ENCODE measurements around the gene ADRA2B.
"Not testable (repeated sequence)": the region's sequence is repeated elsewhere in the genome, so short reads cannot be mapped to it uniquely, and the experiment has no call there.

ADRA2B gene

GRCh38 chr2:96072746-96073145, 43.6 kb downstream of the ADRA2B start:
- DNase-seq (ENCODE audit: insufficient read length, low spot score) (no peak), FAIRE-seq (no peak)

GRCh38 chr2:96071977-96072491, 44.3 kb downstream of the ADRA2B start:
- not testable (repeated sequence) for FAIRE-seq; DNase-seq (ENCODE audit: insufficient read length, low spot score)

DNA sequence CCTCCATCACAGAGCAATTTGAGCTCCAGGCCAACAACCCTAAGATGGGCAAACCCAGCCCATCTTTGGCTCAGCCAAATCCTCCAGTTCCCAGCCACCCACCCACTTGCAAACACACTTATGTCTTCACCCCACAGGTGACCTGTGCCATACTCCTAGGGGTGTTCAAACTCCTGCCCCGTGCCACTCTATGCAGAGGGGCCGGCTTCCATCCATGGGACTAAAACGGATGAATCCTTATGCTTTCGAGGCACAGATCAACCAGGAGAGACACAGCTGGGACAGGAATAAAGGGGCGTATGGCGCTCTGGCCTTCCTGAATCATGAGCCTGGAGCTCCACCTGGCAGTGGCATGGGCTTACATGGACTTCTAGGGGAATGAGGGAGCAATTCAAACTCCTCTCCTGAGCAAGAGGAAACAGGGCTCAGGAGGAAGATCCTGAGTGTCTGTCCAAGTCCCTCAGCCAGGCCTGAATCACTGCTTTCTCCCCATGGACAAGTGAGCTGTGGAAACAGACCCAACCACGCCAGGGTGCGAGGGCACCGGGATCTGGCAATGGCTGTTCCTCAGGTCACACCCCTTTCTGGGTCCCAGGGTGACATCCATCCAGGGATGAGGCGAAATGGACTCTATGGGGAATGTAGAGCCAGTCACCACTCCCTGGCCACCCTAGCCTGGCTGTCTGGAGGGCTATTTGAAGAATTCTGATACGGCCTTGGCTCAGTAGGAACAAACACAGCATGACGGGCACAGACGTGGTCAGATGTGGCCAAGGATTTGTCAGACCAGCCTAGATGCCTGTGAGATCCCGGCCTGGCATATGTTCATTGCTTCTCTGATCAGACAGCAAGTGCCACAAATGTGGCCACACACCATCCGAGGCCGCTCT, 45.0 kb downstream of the ADRA2B start:
- not testable (repeated sequence) for DNase-seq (ENCODE audit: insufficient read length, low spot score); FAIRE-seq

DNA sequence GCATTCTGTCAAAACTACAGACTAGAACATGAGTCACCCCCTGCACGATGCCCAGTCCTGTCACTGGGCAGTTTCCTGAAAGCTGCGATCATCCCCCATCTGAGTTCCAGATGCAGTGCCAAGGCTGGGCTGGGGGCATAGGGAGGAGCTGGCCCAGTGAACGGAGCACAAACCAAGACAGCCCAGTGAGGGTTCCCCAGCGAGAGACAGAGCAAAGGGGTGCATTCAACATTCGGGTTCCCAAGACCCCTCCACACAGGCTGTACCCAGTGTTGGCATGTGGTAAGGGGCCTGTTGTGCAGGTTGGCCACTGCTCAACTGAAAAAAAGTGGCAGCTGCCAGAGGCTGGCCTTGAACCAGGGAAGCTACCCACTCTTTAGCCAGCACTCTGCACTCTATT, 46.0 kb downstream of the ADRA2B start:
- FAIRE-seq; DNase-seq (ENCODE audit: insufficient read length, low spot score): not testable (repeated sequence)

DNA sequence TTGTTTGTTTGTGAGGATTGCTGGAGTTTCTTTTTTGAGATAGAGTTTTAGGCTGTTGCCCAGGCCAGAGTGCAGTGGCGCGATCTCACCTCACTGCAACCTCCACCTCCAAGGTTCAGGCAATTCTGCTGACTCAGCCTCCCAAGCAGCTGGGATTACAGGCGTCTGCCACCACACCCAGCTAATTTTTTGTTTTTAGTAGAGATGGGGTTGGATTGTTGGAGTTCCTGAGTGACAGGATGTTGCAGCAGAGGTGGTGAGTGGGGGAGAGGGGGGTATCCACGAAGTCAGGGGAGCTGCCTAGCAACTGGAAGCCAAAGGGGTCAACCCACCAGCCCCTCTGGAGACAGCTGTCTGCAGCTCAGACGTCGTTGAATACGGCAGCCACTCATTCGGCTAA, 46.5 kb downstream of the ADRA2B start:
- FAIRE-seq: not testable (repeated sequence)

DNA sequence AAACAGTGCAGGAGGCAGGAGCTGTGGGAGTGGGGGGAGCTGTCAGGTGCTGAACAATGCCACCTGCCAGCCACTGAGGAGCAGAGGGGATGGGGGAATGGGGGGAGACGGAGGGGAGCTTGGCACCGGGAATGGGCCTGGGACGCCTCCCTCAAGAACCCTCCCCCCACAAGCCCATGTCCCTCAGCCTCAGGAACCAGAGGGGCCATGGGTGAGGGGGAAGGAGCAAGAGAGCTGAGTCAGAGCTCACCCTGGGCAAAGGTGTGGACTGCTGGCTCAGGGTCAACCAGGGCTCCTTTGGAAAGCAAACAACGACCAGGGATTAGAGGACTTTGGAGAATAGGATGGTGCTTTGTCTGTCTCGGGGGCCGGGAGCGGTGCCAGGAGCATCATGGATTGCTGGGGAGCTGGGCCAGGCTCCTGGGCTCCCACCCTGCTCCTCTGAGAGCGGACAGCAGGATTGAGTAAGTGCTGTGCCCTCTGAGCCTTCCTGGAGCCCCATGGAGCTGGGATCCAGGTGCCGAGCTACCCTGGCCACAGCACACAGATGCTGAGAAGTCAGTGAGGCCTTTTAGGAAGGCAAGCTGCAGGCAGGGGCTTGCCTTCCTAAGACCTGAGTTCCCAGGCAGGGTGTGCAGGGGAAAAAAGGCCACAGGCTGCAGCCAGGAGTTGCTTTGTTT, 48.3 kb downstream of the ADRA2B start:
- FAIRE-seq; DNase-seq (ENCODE audit: insufficient read length, low spot score): not testable (repeated sequence)

More for the DNA sequence above, 46.5 kb downstream of the ADRA2B start:
- DNase-seq (ENCODE audit: insufficient read length, low spot score): not testable (repeated sequence)

GRCh38 chr2:96067098-96067660, 49.2 kb downstream of the ADRA2B start:
- FAIRE-seq; DNase-seq (ENCODE audit: insufficient read length, low spot score): not testable (repeated sequence)

- FAIRE-seq; DNase-seq (ENCODE audit: insufficient read length, low spot score): not testable (repeated sequence)
Observed at GRCh38 chr2:96066511-96066910, 49.9 kb downstream of the ADRA2B start.

DNA sequence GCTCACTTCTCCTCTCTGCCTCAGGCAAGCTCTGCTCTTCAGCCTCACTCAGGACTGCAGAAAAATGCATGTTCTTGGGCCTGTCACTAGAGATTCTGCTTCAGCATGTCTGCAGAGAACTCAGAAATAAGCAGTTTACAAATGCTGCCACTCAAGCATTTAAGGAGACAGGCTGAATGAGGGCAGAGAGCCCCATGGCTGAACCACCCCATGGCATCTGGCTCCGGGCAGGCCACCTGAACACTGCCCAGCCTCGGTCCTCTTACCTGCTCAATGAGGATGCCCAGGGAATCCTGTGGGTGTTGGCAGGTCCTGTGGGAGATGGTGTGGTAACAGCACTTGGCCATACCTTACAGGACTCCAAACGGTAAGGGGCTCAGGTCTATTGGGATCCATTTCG, 50.4 kb downstream of the ADRA2B start:
- FAIRE-seq; DNase-seq (ENCODE audit: insufficient read length, low spot score): not testable (repeated sequence)

- FAIRE-seq: no peak
- no peak for DNase-seq (ENCODE audit: insufficient read length, low spot score)
Observed at GRCh38 chr2:96065381-96065930, 50.9 kb downstream of the ADRA2B start.

DNA sequence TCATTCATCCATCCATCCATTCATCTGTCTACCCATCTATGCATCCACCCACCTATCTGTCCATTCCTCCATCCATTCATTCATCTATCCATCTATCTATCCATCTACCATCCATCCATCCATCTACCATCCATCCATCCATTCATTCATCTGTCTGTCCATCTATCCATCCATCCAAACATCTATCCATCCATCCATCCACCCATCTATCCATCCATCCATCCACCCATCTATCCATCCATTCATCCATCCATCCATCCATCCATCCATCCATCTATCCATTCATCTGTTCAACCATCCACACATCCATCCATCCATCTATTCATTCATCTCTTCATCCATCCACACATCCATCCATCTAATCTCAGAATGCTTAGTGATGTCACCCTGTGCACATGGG, 51.6 kb downstream of the ADRA2B start:
- not testable (repeated sequence) for FAIRE-seq; DNase-seq (ENCODE audit: insufficient read length, low spot score)

DNA sequence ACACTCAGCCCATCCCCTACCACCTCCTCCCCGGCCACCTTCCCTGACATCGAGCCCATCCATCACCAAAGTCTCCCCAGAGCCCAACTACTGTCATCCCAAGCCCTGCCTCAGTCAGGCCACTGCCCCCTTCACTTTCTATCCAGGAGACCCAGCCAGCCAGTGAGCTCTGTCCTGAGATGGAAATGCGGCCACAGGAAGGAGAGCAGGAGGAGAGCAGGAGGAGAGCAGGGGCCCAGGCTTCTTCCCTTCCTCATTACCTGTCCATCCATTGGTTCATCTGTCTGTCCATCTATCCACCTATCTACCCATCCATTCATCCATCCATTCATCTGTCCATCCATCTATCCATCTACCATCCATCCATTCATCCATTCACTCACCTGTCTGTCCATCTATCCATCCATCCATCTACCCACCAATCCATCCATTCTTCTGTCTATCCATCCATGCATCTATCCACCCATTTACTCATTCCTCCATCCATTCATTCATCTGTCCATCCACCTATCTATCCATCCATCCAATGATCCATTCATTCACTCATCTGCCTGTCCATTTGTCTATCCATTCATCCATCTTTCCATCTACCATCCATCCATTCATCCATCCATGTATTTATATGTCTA, 52.2 kb downstream of the ADRA2B start:
- not testable (repeated sequence) for FAIRE-seq; DNase-seq (ENCODE audit: insufficient read length, low spot score)

DNA sequence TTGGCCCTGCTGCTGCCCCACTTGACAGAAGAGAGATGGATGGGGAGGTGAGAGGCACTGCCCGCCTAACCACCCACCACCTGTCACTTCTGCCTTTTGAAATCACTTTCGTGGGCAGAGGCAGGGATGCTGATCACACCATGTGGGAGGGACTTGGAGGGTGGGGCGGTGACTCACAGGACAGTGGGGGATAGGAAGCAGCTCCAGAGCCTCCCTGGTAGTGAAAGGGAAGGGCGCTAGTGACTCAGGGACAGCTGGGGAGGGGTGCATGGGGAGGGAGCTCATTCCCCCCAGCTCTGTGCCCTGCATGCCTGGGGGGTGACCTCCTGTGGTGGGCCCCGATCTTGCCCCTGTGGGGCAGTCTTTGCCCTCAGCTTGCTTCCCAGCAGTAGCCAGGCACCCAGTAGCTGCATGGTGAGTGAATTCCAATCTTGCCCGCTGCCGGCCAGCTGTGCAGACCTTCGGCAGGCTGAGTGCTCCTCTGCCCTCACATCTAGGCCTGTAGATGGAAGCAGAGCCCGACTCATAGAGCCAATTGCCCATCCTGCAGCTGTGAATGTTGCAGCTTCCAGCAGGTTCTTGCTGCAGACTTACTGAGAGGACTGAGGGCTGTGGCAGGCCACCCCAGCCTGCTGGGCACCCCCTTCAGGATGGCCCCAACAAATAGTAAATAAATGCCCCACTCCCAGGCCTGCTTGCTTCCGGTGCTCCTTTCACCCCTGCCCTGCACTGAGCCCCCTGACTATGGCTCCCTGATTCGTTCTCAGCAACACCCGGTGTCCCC, 53.1 kb downstream of the ADRA2B start:
- not testable (repeated sequence) for FAIRE-seq; DNase-seq (ENCODE audit: insufficient read length, low spot score)

Measured in GM19239 (cell line).